PC-9 (cell line): Measurements from ENCODE around the gene RNF148. TPM values are rescaled to one million over a fixed set of nuclear protein-coding genes. Genes with fewer than 3 reads are reported as not detected.
"Not testable (repeated sequence)": the region's sequence is repeated elsewhere in the genome, so short reads cannot be mapped to it uniquely, and the experiment has no call there.

Experiments used
- BruUV-seq: library from RNA; stranded (reverse); fragments of 400-500 nt; replicated peaks from 2 replicates; lab custom pipeline; 2021; lab: Mats Ljungman, UMichigan
- CTCF ChIA-PET: fragments of 300-600 bp; sonication (Branson Sonifier 250); formaldehyde crosslinking; loops from one replicate; lab custom pipeline; 2022; ENCODE audit warnings: antibody characterized with exemption; lab: Charles Lee
- POLR2A ChIA-PET: fragments of 300-600 bp; sonication (Branson Sonifier 250); formaldehyde crosslinking; loops from one replicate; lab custom pipeline; 2022; ENCODE audit warnings: antibody characterized with exemption; ENCODE audit not compliant: unreplicated experiment; lab: Charles Lee
- DNase-seq, 2 experiments: peaks; one replicate each; pipeline versions ENCODE4 v3.0.0 to v3.0.0-alpha.2; 2015 to 2022; ENCODE audit warnings: mixed read lengths in 1 of 2
- H2AFZ ChIP-seq: fragments of 200-600 bp; sonication (generic); 2 replicates; pipeline ENCODE4 v1.8.1; 2017; ENCODE audit warnings: antibody characterized with exemption
- H3F3A ChIP-seq: fragments of 200-600 bp; sonication (generic); 2 replicates; pipeline ENCODE4 v1.8.1; 2017; ENCODE audit warnings: antibody characterized with exemption, mild to moderate bottlenecking, low read depth; ENCODE audit not compliant: insufficient read depth
- H3K27ac ChIP-seq: fragments of 200-600 bp; sonication (generic); 2 replicates; pipeline ENCODE4 v1.6.1; 2016; ENCODE audit warnings: mixed run types
- H3K27me3 ChIP-seq: fragments of 200-600 bp; sonication (generic); 2 replicates; pipeline ENCODE4 v1.6.1; 2016; ENCODE audit warnings: low read depth, mixed run types; ENCODE audit not compliant: insufficient read depth
- H3K36me3 ChIP-seq: fragments of 200-600 bp; sonication (generic); 2 replicates; pipeline ENCODE4 v1.6.1; 2016; ENCODE audit warnings: low read depth, mixed run types
- H3K4me1 ChIP-seq: fragments of 200-600 bp; sonication (generic); replicated peaks from 2 replicates; pipeline ENCODE4 v1.6.1; 2016; ENCODE audit warnings: mixed run types; ENCODE audit not compliant: insufficient read depth
- H3K4me2 ChIP-seq: fragments of 200-600 bp; sonication (generic); 2 replicates; pipeline ENCODE4 v1.6.1; 2017; ENCODE audit warnings: mixed run types
- H3K4me3 ChIP-seq: fragments of 200-600 bp; sonication (generic); 2 replicates; pipeline ENCODE4 v1.6.1; 2016; ENCODE audit warnings: mixed run types
- H3K79me2 ChIP-seq: fragments of 200-600 bp; sonication (generic); 2 replicates; pipeline ENCODE4 v1.6.1; 2017; ENCODE audit warnings: low read depth, mixed run types
- H3K9me2 ChIP-seq: fragments of 200-600 bp; sonication (generic); 2 replicates; pipeline ENCODE4 v1.8.1; 2017; ENCODE audit warnings: mild to moderate bottlenecking; ENCODE audit not compliant: insufficient read depth
- H3K9me3 ChIP-seq: fragments of 200-600 bp; sonication (generic); 2 replicates; pipeline ENCODE4 v1.8.1; 2016; ENCODE audit warnings: low read depth; ENCODE audit not compliant: insufficient read depth
- H4K20me1 ChIP-seq: fragments of 200-600 bp; sonication (generic); 2 replicates; pipeline ENCODE4 v1.8.1; 2017; ENCODE audit not compliant: insufficient read depth
- CTCF ChIP-seq: fragments of 200-600 bp; sonication (generic); conservative IDR thresholded peaks from 2 replicates; pipeline ENCODE4 v1.6.1; 2017; ENCODE audit warnings: mixed run types, antibody characterized with exemption, mild to moderate bottlenecking, moderate library complexity
- EZH2 ChIP-seq: fragments of 200-600 bp; sonication (generic); IDR thresholded peaks from 2 replicates; pipeline ENCODE4 v1.8.0; 2017; ENCODE audit warnings: antibody characterized with exemption, low read depth
- intact Hi-C: fragments of 100-400 bp; cut with micrococcal nuclease; formaldehyde crosslinking; loops from one replicate; pipeline ENCODE4 v1.10.0; 2022; ENCODE audit not compliant: unreplicated experiment
- total RNA-seq: library from RNA; stranded (reverse); gene quantifications from 2 replicates; pipeline ENCODE4 v1.2.3, GENCODE V29; 2021

RNF148 gene
- total RNA-seq, 1 experiment from 2014 or later = 0.72 TPM

DNA sequence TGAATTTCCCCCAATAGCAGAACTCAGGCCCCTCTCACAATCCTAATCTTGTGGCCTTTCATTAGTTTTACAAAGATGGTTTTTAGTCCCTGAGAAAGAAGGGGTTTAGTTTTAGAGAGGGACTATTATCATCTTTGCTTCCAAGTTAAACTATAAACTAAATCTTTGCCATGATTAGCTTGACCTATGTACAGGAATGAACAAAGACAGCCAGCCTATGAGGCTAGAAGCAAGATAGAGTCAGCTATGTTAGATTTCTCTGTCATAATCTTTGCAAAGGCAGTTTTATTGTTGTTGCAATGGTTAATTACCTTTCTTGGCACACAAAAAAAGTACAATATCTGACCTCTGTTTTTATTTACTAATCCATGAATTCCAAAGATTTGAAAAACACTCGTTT is 22.9 kb downstream of the RNF148 start:
- no peak for DNase-seq
- ChIA-PET CTCF (no interaction called here), POLR2A (no interaction called here)
- H3K36me3 ChIP-seq = no peaks in the 10 kb centered on the region
- no peaks in the 10 kb centered on the region for H3K79me2 ChIP-seq
- TF ChIP-seq EZH2 = no peak
- TF ChIP-seq CTCF = no peak
- H3K27me3 ChIP-seq = no peaks in the 10 kb centered on the region
- BruUV-seq = no TSS peak
- no peak overlapping the region for H3K4me2 ChIP-seq
- no peaks in the 10 kb centered on the region for H3F3A ChIP-seq
- H2AFZ ChIP-seq = no peak overlapping the region
- H4K20me1 ChIP-seq = no peaks in the 10 kb centered on the region
- 0 out of 2 replicates have a peak overlapping the region, but pooled peaks have one; percentile 28 for H3K27ac ChIP-seq
- H3K4me1 ChIP-seq = peaks cover 9% of the 10 kb centered on the region
- intact Hi-C loops = no loop called here
- H3K4me3 ChIP-seq = no peak overlapping the region
- no peaks in the 10 kb centered on the region for H3K9me2 ChIP-seq
- H3K9me3 ChIP-seq = no peaks in the 10 kb centered on the region

- H3K79me2 ChIP-seq, POLR2A ChIA-PET, H3K4me1 ChIP-seq, H3K36me3 ChIP-seq, BruUV-seq, H3K9me3 ChIP-seq, H3F3A ChIP-seq, H3K27me3 ChIP-seq, H3K4me2 ChIP-seq, intact Hi-C loops, H4K20me1 ChIP-seq, H3K9me2 ChIP-seq, H3K4me3 ChIP-seq, H2AFZ ChIP-seq, CTCF ChIA-PET: not testable (repeated sequence)
- 0 out of 2 replicates have a peak overlapping the region, but pooled peaks have one; percentile 28 for H3K27ac ChIP-seq
- DNase-seq = peak; percentile 68 to 79
These were observed 23.4 kb downstream of the RNF148 start for GRCh38 chr7:122679269-122679709.

DNA sequence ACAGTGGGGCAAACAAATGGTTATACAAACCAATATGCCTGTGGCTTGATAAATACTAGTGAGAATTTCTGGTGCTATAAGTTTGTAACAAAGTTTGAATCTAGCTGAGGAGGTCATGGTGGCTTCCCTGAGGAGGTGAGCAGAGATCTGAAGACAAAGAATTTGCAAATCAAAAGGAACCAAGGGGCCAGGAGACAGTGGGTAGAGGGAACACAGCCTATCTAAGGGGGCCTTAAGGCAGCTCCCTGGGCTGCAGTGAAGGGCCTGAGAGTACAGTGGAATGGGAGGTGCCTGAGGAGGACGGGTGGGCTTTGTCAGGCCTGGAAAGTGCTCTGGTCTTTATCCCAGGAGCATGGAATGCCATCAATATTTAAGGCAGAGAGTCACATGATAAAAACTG is 25.6 kb downstream of the RNF148 start:
- no peak for TF ChIP-seq CTCF
- TF ChIP-seq EZH2 = no peak
- no peaks in the 10 kb centered on the region for H3K9me2 ChIP-seq
- H4K20me1 ChIP-seq = no peaks in the 10 kb centered on the region
- no peaks in the 10 kb centered on the region for H3F3A ChIP-seq
- no peaks in the 10 kb centered on the region for H3K79me2 ChIP-seq
- CTCF ChIA-PET = no interaction called here
- H3K27me3 ChIP-seq = no peaks in the 10 kb centered on the region
- no peak overlapping the region for H3K4me2 ChIP-seq
- H3K4me3 ChIP-seq = no peak overlapping the region
- H3K9me3 ChIP-seq = no peaks in the 10 kb centered on the region
- no peak overlapping the region for H2AFZ ChIP-seq
- POLR2A ChIA-PET = interaction anchor here (0.5 kb wide), 1 partner anchor 1635 kb away, joined by 3 read pairs; no protein-coding TSS in a partner anchor
- intact Hi-C loops = no loop called here
- H3K4me1 ChIP-seq = peaks cover 9% of the 10 kb centered on the region
- no peaks in the 10 kb centered on the region for H3K36me3 ChIP-seq
- DNase-seq = no peak
- no peak overlapping the region for H3K27ac ChIP-seq
- BruUV-seq = no TSS peak

DNA sequence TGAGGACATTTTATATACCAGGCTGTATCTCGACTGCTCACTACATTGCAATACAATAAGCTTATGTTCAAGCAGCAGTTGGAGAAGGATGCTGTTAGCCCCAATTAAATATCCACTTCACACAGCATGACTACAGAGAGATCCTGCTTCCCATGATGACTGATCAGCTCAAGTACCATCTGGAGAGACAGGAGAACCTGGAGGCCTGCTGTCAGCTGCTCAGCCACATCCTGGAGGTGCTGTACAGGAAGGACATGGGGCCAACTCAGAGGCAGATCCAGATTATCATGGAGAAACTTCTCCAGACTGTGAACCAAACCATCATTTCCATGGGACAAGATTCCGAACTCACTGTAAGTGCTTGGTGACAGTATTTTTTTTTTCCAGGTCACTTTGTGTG is 26.3 kb downstream of the RNF148 start:
- intact Hi-C loops = no loop called here
- H3K9me3 ChIP-seq = no peaks in the 10 kb centered on the region
- H3K4me2 ChIP-seq = no peak overlapping the region
- H3K79me2 ChIP-seq = no peaks in the 10 kb centered on the region
- H3K36me3 ChIP-seq = no peaks in the 10 kb centered on the region
- no peak overlapping the region for H2AFZ ChIP-seq
- ChIA-PET CTCF (no interaction called here), POLR2A (no interaction called here)
- no peak overlapping the region for H3K27ac ChIP-seq
- no peaks in the 10 kb centered on the region for H3K27me3 ChIP-seq
- BruUV-seq = no TSS peak
- no peak for TF ChIP-seq EZH2
- TF ChIP-seq CTCF = no peak
- no peaks in the 10 kb centered on the region for H3F3A ChIP-seq
- no peaks in the 10 kb centered on the region for H3K9me2 ChIP-seq
- DNase-seq = no peak
- H3K4me1 ChIP-seq = peaks cover 9% of the 10 kb centered on the region
- H4K20me1 ChIP-seq = no peaks in the 10 kb centered on the region
- H3K4me3 ChIP-seq = no peak overlapping the region
